GM18951 (cell line): ENCODE data around the gene TFF3.

Experiments used
- POLR2A ChIP-seq: IDR thresholded peaks from 4 replicates; pipeline ENCODE4 v1.6.1; 2011; ENCODE audit warnings: mild to moderate bottlenecking; ENCODE audit not compliant: insufficient read length, insufficient read depth; ENCODE audit errors: extremely low read depth
- in situ Hi-C: fragments of 300-500 bp; cut with MboI; formaldehyde crosslinking; loops from one replicate; pipeline ENCODE4 v1.12.0; 2022; ENCODE audit warnings: low sequenced_read_pairs, mixed read lengths, inconsistent platforms; ENCODE audit not compliant: unreplicated experiment

Gene TFF3

GRCh38 chr21:42310411-42311001, 4.7 kb downstream of the TFF3 start:
- in situ Hi-C loops: loop anchor here (10.0 kb wide), 2 partner anchors 144 to 224 kb away; no protein-coding TSS in a partner anchor
- TF ChIP-seq POLR2A: no peak

DNA sequence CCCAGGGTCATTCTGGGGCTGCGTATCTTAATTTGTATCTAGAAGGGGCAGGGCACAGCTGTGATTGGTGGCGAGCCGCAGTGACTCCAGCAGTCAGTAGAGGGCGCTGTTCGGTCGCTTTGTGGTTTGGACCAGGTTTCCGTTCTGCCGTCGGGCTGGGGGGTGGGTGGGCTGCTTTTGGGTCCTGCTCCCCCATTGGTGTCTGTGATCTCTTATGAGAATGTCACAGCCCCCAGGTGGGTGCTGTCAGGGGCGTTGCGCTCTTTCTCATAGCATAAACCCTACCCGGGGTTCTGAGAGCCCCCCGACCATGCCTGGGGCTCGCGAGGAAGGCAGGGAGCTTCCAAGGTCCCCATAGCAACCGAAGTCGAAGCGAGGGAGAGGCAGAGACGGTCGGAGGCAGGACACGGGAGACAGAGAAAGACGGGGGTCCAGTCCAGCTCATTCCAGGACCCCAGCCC, 5.4 kb downstream of the TFF3 start:
- no peak for TF ChIP-seq POLR2A
- in situ Hi-C loops: loop anchor here (10.0 kb wide), 2 partner anchors 145 to 225 kb away; no protein-coding TSS in a partner anchor

DNA sequence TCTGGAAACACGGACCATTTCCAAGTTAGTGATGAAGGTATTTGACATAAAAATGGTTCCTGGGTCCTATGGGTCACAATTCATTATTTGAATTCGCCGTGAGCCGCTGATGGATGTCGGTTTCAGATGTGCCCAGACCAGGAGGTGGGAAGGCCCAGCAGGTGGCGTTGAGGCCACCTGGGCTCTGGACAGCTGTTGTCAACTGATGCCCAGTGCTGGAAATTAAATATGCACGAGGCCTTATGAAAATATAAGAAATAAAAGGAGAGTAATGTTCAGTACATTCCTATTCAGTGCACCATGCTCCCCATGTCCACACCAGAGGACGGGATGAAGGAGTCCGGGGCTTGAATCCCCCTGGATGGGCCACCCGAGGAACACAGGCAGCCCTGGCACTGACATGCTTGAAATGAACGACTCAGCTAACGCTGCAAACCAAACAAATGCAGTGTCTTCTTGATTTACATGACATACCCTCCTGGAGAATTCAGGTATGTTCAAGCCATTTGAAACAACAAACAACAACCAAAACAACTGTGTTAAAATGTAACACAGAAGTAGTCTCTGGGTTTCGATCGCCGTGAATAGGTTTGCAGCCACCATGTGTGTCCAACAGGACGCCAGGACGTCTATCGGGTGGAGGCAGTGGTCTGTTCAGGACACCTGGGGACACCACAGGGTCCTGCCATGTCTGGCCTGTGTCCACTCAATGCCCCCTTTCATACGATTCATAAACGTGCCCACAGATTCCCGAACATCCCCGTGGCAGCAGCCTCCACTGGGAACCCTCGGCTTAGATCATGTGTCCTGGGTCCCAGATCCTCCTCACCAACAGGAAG, 6.1 kb downstream of the TFF3 start:
- no peak for TF ChIP-seq POLR2A
- in situ Hi-C loops: no loop called here

GRCh38 chr21:42308161-42308913, 6.9 kb downstream of the TFF3 start:
- TF ChIP-seq POLR2A: no peak
- in situ Hi-C loops: no loop called here

- no peak for TF ChIP-seq POLR2A
- in situ Hi-C loops: no loop called here
Observed at GRCh38 chr21:42307106-42307505, 8.1 kb downstream of the TFF3 start.

DNA sequence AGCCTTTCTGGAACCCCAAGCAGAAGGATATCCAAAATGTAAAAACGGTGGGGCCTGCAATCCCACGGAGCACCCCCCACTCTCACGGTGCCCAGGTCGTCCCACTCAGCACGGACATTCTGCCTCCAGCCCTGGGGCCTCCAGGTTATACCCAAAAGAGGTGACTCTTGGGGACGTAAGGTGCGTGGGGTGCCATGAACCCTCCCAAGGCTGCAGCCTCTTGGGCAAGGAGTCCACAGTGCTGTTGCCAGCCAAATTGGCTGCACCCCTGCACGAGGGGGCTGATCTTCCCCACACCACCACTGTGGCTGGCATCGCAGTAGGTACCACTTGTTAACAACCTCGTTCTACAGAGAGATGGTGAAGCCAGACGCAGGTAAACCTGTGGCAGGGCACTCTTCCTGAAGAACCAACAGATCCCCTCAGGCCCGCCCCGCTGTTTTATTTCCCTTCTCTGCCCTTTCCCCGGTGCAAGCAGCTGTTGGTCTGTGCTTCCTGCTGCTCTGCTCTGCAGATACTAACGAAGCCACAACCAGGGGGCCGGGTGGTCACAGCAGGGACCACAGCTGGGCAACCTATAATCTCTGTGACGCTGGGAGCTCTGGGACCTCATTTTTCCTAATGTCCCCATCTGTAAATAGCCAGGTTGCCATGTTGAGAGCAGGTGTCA, 8.7 kb downstream of the TFF3 start:
- in situ Hi-C loops: no loop called here
- no peak for TF ChIP-seq POLR2A

DNA sequence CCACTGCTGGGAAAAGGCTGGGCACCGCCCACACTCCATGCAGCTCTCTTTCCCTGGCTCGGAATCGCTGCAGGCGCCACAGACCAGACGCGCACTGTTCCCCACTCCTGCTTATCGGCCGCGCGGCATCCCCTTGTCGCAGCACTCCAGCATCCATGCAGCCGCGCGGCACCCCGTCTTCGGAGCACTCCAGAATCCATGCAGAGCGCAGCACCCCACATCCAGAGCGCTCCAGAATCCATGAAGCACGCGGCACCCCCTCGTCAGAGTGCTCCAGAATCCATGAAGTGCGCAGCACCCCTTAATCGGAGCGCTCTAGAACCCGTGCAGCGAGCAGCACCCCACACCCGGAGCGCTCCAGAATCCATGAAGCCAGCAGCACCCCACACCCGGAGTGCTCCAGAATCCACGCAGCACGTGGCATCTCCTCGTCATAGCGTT, 9.5 kb downstream of the TFF3 start:
- TF ChIP-seq POLR2A: no peak
- in situ Hi-C loops: no loop called here

- in situ Hi-C loops: no loop called here
- TF ChIP-seq POLR2A: no peak
Observed at GRCh38 chr21:42304556-42305454, 10.4 kb downstream of the TFF3 start.

DNA sequence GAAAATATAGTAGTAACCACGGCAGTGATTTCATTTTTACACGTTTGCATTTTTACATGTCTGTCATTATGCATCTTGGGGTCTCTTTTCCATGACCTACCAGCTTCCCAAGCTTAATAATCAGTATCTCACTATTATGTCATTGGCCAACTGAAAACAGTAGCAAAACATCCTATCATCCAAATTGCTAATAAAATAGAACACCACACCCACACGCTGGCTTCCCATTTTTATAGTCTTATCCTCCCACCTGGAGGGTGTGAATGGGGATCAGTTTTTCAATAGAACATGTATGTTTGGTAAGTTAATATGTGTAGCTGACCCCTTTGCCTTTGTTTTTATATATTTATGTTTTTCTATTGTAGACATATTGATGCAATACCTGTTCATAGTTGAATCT, 11.8 kb downstream of the TFF3 start:
- no peak for TF ChIP-seq POLR2A
- in situ Hi-C loops: no loop called here

- in situ Hi-C loops: no loop called here
- no peak for TF ChIP-seq POLR2A
Observed at GRCh38 chr21:42302794-42303193, 12.4 kb downstream of the TFF3 start.

DNA sequence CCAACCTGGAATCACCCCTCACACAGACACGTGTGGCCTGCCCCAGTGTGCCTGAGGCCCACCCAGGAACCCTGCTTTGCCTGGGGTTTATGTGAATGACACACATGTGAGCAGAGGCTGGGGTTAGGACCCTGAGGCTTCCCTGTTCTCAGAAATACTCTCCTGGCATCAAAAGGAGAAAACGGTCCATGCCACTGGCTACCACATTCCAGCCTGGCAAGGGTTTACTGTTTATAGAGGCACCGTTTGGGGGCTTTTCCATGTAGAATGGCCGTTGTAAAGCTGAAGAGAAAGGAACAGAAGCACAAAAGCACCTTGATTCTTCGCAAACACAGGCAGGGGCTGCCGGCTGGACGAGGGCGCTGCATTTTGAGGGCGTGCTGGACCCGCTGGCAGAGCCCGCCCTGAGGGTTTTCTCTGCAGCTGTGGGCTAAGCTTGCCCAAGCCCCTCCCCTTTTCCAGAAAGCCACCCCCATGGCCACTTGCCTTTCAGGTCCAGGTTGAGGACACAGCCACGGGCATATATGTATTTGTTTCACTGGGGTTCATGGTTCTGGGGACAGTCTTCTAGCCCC, 13.0 kb downstream of the TFF3 start:
- TF ChIP-seq POLR2A: no peak
- in situ Hi-C loops: no loop called here
